OCI-LY7 (cell line): Measurements from ENCODE around the gene ACIN1.

Experiments used
- CTCF ChIP-seq: fragments of 200-600 bp; sonication (generic); conservative IDR thresholded peaks from 2 replicates; pipeline ENCODE4 v1.5.1; 2014; ENCODE audit warnings: mild to moderate bottlenecking, antibody characterized with exemption, low read length, moderate library complexity, mixed read lengths
- EZH2phosphoT487 ChIP-seq: fragments of 200-600 bp; sonication (generic); IDR thresholded peaks from 2 replicates; pipeline ENCODE4 v1.6.1; 2018; ENCODE audit warnings: low read depth, borderline replicate concordance, mild to moderate bottlenecking, mixed run types, antibody characterized with exemption, low read length, moderate library complexity, mixed read lengths

GRCh38 chr14:23035303-23036144, 59.4 kb downstream of the ACIN1 start:
- no peak for TF ChIP-seq CTCF
- no peak for TF ChIP-seq EZH2phosphoT487
